Stomach (tissue), 4 donors: ENCODE data around the gene PHACTR4.

Source experiments
- EP300 ChIP-seq: sonication (generic); formaldehyde crosslinking; IDR thresholded peaks from one replicate; pipeline ENCODE4 v1.6.1; 2017; ENCODE audit warnings: antibody characterized with exemption
- POLR2A ChIP-seq, 4 donors: fragments of 450-650 bp; IDR thresholded peaks; one replicate each; pipeline ENCODE4 v1.6.1; 2016; ENCODE audit warnings: antibody characterized with exemption in 4 of 4, control low read depth in 2 of 4, mild to moderate bottlenecking in 1 of 4, moderate library complexity in 1 of 4
- POLR2AphosphoS5 ChIP-seq, 3 donors: sonication (generic); formaldehyde crosslinking; IDR thresholded peaks; one replicate each; pipeline ENCODE4 v1.6.1; 2016; ENCODE audit warnings: antibody characterized with exemption in 3 of 3
- TF ChIP-seq, protein P1 (sequence below), 7 experiments: fragments of 450-650 bp in 4 of 7; fragments of 200-600 bp in 3 of 7; sonication (generic) in 3 of 7; IDR thresholded peaks; one replicate each; pipeline ENCODE4 v1.5.1; 2016 to 2019; ENCODE audit warnings: antibody characterized with exemption in 7 of 7, control low read depth in 2 of 7, mild to moderate bottlenecking in 1 of 7

DNA sequence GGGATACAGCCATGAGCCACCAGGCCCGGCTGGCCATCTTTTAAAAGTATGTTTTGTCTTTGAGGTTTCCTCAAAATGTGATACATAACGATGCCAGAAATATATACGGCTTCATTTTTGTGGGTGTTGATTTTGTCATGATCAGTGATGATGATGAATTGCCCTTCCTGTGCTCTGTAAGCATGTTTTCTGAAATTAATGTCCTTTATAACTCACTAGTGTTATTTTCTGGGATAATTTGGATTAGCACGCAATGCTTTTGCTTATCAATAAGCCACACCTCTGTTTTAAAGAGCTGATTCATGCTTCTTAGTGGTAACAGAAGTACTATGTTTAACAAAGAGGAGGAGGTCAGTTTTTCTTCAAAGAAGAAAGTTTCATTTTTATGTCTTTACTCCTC, 25.6 kb downstream of the PHACTR4 start:
- TF ChIP-seq, protein P1, sequence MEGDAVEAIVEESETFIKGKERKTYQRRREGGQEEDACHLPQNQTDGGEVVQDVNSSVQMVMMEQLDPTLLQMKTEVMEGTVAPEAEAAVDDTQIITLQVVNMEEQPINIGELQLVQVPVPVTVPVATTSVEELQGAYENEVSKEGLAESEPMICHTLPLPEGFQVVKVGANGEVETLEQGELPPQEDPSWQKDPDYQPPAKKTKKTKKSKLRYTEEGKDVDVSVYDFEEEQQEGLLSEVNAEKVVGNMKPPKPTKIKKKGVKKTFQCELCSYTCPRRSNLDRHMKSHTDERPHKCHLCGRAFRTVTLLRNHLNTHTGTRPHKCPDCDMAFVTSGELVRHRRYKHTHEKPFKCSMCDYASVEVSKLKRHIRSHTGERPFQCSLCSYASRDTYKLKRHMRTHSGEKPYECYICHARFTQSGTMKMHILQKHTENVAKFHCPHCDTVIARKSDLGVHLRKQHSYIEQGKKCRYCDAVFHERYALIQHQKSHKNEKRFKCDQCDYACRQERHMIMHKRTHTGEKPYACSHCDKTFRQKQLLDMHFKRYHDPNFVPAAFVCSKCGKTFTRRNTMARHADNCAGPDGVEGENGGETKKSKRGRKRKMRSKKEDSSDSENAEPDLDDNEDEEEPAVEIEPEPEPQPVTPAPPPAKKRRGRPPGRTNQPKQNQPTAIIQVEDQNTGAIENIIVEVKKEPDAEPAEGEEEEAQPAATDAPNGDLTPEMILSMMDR (IDR thresholded peaks at IDR 0.05), result no peak
- TF ChIP-seq POLR2A (IDR thresholded peaks at IDR 0.05), result no peak
- TF ChIP-seq POLR2AphosphoS5 (IDR thresholded peaks at IDR 0.05), result no peak
- no peak for TF ChIP-seq EP300
